HG03460 (cell line): ENCODE measurements around the gene EIF3L.

ENCODE experiments used
- ATAC-seq: cut with Tn5 transposase; IDR thresholded peaks from one replicate; pipeline ENCODE4 v1.9.1; 2021; ENCODE audit not compliant: unreplicated experiment

The EIF3L gene

DNA sequence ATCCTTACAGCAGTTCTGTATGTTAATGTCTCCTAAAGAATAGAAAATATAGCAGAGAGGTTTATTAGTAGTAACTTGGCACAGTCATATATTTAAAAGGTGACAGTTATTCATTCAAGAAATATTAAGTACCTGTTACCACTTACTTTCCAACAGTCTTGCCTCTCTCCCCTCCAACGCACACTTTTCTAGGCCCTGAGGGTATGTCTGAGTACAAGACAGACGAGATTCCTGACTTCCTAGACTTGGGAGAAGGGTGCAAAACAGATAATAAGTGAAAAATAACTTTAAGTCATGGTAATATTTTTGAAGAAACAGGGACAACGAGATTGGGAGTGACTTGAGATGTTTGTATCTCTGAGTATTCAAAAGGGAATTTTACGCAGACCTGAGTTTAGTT lies 1.6 kb downstream of the EIF3L start:
- ATAC-seq: no peak

DNA sequence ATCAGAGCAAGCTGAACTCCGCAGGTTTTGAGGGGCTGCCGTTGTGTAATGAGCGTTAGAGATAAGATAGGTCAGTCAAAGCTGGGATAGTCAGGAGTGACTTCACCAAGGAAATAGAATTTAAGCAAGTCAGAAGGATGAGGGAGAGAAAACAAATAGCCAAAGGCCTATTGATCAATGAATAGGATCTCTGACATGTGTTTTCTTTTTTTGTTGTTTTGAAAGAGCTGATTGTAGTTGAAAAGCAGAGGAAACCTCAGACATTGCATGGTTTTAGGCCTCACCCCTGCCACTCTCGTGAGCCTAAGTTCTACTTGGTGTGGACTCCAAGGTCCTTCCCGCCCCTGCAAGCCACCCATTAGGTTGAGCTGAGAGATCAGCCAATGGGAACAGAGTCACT lies 3.2 kb downstream of the EIF3L start:
- ATAC-seq: no peak

GRCh38 chr22:37854946-37855345 lies 5.7 kb downstream of the EIF3L start:
- no peak for ATAC-seq

GRCh38 chr22:37855462-37855861 lies 6.2 kb downstream of the EIF3L start:
- no peak for ATAC-seq

- no peak for ATAC-seq
Observed at GRCh38 chr22:37860796-37861421, 11.7 kb downstream of the EIF3L start.

GRCh38 chr22:37862570-37863325 lies 13.5 kb downstream of the EIF3L start:
- ATAC-seq: no peak

DNA sequence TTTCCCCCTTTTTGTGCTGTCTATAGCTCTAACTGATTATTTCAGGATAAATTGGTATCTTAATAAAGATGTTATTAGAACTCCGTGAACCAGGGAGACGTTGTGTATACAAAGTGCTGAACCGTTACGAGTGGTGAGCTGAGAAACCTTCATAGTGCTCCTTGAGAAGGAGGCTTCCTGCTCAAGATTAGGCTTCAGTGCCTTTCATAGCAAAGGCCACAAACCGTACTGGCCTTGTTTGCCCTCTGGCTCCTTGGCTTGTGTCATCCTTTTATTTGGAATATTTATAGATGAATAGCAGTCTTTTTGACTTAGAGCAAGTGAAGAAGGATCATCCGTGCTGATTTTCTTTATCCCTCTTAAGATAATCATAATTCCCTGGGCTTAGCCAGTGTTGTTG lies 16.3 kb downstream of the EIF3L start:
- ATAC-seq: no peak

- ATAC-seq: no peak
Observed at GRCh38 chr22:37870273-37870672, 21.1 kb downstream of the EIF3L start.

DNA sequence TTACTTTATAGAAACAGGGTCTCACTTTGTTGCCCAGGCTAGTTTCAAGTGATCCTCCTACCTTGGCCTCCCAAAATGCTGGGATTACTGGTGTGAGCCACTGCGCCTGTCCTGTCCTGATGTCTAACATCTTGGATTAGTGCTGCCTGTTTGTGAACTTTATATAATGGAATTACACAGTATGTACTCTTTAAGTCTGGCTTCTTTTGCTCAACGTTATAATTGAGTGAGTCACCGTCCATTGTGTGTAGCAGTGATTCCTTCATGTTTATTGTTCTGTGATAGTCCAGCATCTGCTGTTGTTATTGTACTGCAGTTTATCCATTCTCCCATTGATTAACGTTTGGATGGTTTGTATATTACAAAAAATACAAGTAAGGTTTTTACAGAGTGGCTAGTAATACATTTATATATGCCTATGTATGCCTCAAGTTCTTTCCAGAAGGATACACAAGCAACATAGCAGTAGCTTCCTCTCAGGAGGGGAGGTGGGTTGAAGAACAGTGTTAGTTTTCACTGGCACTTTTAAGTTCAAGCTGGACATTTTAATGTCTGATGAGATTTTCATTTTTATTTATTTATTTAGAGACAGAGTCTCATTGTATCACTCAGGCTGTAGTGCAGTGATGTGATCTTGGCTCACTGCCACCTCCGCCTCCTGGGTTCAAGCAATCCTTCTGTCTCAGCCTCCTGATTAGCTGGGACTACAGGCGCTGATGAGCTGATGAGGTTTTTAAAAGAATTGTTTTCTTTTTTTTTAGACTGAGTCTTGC lies 31.6 kb downstream of the EIF3L start:
- ATAC-seq: no peak

- ATAC-seq: no peak
Observed at GRCh38 chr22:37884420-37884819, 35.2 kb downstream of the EIF3L start.

DNA sequence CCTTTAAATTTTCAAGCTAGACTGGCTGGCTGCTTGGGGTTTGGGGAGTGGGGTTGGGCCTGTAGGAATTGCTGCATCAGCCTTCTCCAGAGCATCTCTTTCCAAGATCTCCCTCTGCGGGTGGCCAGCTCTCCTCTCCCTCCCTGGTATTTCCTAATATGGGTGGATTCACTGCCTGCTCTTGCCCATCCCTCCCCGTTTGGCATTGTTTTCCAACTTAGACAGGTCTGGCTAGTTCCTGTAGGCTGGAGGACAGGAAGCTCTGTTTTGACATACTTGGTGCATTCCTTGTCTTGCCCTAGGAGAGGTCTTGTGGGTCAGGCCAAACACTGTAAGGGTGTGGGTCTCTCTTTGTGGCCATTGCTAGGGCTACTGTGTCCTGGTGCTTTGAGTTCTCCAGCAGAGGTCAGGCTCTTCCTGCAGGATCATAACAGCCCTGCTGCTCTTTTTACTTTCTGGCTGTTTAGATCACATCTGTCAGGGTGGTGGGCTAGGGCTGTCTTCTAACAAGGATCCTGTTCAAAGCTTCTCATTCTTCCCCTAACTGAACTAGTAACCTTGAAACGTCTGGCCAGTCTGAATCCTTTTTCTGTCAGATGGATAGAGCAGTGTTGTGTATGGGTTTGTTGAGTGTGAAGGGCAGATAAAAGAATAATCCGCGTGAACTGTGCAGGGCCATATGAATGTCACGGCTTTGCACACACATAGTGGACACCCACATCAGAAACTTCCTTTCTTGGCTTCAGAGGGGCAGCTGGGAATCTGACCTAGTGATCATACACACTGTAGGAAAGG lies 38.6 kb downstream of the EIF3L start:
- no peak for ATAC-seq

- ATAC-seq: no peak
Observed at GRCh38 chr22:37891926-37892325, 42.7 kb downstream of the EIF3L start.

- no peak for ATAC-seq
Observed at GRCh38 chr22:37892566-37893335, 43.5 kb downstream of the EIF3L start.

DNA sequence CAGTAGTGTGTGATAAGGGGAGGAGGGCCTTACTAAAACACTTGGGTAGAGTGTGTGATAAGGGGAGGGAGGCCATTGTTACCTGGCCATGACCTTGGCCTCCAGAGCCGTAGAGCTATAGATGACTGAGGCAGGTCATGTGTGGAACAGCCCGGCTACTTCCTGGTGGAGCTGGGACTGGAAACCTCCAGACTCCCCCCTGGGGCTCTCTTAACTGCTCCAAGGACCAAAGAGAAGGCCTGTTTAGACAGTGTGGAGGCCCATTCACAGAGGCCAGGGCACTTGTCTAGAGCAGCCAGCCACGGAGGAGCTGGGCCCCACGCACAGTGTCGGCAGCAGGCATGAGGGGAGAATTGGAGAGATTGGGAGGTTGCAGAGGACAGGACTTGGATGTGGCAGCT lies 44.4 kb downstream of the EIF3L start:
- no peak for ATAC-seq

GRCh38 chr22:37894939-37895670 lies 45.9 kb downstream of the EIF3L start:
- no peak for ATAC-seq

DNA sequence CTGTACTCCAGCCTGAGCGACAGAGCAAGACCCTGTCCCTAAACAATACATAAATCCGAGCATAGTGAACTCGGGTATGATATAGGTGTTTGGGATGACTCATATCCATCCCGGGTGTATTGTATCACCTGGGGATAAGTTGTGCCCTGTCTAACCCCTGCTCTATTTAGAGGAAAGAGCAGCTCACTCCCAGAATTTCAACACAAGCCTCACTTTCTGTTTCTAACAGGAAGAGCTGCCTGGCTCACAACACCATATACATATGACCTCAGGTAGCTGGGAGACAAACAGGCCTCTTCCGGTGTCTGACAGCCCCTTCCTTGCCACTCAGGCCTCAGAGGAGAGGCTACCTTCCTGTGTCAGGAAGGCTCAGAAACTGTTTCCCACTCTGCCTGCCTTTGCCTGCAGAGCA lies 47.0 kb downstream of the EIF3L start:
- no peak for ATAC-seq

DNA sequence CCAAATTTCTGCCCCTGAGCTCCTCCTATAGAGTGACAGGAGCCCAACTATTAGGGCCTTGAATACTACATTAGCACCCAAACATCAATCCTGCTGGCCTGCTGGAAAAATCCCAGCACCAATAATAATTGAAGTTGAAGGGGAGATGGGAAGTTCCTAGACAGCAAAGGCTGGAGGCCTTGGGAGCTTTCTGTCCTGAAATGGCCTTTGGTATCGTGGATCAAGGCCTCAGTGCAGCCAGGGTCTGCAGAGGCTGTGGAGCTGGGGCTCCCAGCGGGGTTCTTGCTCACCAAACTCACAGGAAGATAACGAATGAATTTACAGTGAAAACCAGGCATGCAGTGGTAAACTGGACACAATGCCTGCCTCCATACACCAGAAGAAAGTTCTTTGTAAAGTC lies 47.7 kb downstream of the EIF3L start:
- ATAC-seq: no peak

DNA sequence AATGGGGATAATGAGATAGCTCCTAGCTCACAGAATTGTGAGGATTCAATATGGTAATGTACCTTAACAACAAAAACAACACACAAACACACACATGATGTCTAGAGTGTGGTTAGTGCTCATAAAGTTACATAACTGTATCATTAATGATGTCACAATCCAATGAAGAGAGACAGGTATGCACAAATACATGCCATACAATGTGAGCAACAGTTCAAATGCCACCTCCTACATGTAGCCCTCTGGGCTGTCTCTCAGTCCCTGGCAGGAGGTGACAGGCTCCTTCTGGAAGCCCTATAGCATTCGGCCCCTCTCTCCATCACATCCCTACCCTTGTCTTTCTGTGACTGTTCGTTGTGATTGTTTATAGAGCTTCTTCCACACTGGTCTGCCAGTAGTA lies 48.6 kb downstream of the EIF3L start:
- no peak for ATAC-seq

DNA sequence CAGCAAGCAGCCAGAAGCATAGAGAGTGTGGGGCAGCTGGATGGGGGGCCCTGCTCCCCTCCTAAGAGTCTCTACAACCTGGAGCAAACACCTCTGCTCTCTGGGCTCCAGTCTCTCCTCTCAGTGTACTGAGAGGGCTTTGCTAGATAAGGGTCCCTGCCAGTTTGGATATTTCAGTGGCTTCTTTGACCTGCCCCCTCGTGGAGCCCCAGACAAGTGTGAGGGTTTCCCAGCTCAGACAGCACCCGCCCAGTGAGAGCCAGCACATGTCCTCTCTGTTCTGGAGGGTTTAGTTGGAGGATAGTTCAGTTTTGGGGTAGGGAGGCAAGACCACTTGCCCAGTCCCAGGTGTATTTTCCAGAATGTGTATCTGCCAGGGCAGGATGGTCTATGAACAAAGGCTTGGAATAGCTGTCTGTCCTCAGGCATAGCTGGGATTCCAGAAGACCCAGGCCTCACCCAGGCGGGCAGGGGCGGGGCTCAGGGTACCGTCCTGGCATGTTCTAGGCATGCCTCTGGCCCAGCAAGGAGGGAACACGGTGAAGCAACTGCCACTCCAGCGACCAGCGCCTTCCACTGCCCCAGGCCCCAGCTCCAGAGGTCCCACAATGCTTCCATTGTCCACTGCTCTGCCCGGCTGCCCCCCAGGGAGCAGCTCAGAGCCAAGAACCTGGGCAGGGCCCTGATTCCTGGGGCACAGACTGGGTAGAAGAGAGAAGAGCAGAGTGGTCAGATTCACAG lies 49.4 kb downstream of the EIF3L start:
- no peak for ATAC-seq
